Fibroblast of villous mesenchyme (primary cell): ENCODE measurements around the gene RAD52. TPM values are rescaled to one million over a fixed set of nuclear protein-coding genes. Genes with fewer than 3 reads are reported as not detected.

Source experiments
- DNase-seq: peaks from one replicate; pipeline ENCODE4 v3.0.0-alpha.2; 2010; ENCODE audit warnings: low read depth
- H3K4me3 ChIP-seq: 2 replicates; pipeline ENCODE4 v1.5.1; 2011; ENCODE audit warnings: low read depth, mild to moderate bottlenecking, low read length
- CTCF ChIP-seq: IDR thresholded peaks from 2 replicates; pipeline ENCODE4 v1.5.1; 2012; ENCODE audit warnings: low read depth, mild to moderate bottlenecking, low read length; ENCODE audit not compliant: insufficient read depth
- total RNA-seq: library from RNA; depleted of rRNA; stranded (reverse); fragments of >200 nt; gene quantifications from 2 replicates; pipeline ENCODE4 v1.2.3, GENCODE V29; 2012

RAD52 gene
- total RNA-seq, 1 donor = 15.1 TPM

GRCh38 chr12:948238-948637 is 1.3 kb downstream of the RAD52 start:
- no peak for TF ChIP-seq CTCF
- H3K4me3 ChIP-seq = peak overlapping the region; percentile 90
- peak; percentile 3 for DNase-seq

DNA sequence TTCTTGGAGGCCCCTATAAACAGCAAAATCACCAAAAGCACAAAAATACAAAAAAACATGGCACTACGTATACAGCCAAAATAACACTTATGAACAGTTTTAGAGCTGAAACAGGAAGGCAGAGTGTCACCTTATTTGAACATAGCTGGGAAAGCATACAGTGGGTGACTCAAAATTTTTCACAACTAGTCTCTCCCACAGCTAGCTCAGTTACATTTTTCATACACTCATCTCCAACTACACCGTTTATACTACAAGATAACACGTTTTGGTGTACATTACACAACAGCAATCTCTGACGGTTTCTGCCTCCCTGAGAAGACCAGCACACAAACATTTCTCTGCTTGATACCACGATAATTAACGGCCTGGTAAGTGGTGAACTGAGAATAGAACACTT is 2.9 kb downstream of the RAD52 start:
- DNase-seq = peak; percentile 69
- no peak overlapping the region for H3K4me3 ChIP-seq
- TF ChIP-seq CTCF = no peak

DNA sequence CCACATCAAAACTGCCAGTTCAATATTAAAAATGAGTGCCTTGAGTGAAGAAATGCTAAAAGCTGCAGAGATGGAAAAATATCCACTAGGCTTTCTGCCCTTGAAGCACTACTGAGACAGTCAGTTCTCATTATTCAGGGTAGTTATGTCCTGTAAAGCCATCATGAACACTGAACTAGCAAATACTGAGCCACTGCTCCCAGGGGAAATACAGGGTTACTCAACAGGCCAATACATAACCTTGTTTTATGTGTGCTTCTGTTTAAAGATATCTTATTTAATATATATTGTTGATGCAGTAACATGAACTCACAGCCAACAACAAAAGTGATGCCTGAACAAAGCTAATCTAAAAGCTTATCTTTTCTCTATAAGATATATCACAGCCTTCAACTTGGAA is 3.3 kb downstream of the RAD52 start:
- H3K4me3 ChIP-seq = no peak overlapping the region
- DNase-seq = peak; percentile 20
- TF ChIP-seq CTCF = no peak

- H3K4me3 ChIP-seq = no peak overlapping the region
- no peak for DNase-seq
Measured at GRCh38 chr12:944211-944610, 5.3 kb downstream of the RAD52 start.

DNA sequence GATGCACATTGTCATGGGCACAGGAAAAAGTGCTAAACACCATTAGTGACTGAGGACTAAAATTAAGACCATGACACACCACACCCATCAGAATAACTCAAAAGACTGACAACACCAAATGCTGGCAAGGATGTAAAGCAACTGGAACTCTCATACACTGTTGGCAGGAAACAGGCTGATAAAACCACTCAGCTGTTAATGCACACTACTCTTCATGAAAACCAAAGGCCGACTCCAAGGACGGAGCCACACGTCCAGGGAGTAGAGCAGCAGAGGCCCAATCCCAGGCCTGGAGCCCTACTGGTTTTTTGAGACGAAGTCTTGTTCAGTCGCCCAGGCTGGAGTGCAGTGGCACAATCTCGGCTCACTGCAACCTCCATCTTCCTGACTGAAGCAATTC is 6.4 kb downstream of the RAD52 start:
- H3K4me3 ChIP-seq = no peak overlapping the region
- no peak for DNase-seq
- TF ChIP-seq CTCF = no peak

More at GRCh38 chr12:944211-944610, 5.3 kb downstream of the RAD52 start:
- no peak for TF ChIP-seq CTCF

DNA sequence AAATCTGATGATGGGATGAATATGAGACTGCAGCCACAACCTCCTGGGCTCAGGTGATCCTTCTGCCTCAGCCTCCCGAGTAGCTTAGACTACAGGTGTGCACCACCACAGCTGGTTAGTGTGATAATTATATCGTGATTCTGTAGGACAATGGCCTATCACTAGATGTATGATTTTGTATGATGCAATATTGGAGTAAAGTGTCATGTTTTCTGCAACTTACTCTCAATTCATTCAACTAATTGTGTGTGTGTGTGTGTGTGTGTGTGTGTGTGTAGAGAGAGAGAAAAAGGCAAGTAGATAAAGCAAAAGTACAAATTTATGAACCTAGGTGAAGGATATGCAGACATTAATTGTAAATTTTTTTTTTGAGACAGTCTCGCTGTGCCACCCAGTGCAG is 10.7 kb downstream of the RAD52 start:
- DNase-seq = no peak
- no peak overlapping the region for H3K4me3 ChIP-seq
- TF ChIP-seq CTCF = no peak
